HepG2 (cell line): Measurements from ENCODE around the gene ORM1. TPM values are rescaled to one million over a fixed set of nuclear protein-coding genes. Genes with fewer than 3 reads are reported as not detected.
A peak's percentile ranks its signal among the peaks of the same experiment; 100 is the strongest.

ENCODE experiments used
- ATAC-seq: fragments of 200-7000 bp; cut with Tn5 transposase; 3 replicates; pipeline ENCODE4 v1.9.1; 2020; ENCODE audit warnings: mild to moderate bottlenecking, moderate library complexity
- BruUV-seq: library from RNA; stranded (reverse); fragments of 400-500 nt; replicated peaks from 2 replicates; lab custom pipeline; 2021; lab: Mats Ljungman, UMichigan
- CTCF ChIA-PET: fragments of 300-600 bp; formaldehyde crosslinking; extraction: SDS; loops from one replicate; lab custom pipeline; 2021; ENCODE audit warnings: low total read pairs, inconsistent platforms, low intra/inter-chr PET ratio; lab: Yijun Ruan, JAX
- POLR2A ChIA-PET: fragments of 350-600 bp; sonication (Branson Sonifier 250); formaldehyde crosslinking; loops from one replicate; lab custom pipeline; 2020; ENCODE audit warnings: antibody characterized with exemption, inconsistent platforms; lab: Yijun Ruan, JAX
- DNase-seq: peaks from one replicate; pipeline ENCODE4 v3.0.0-alpha.2; 2015; ENCODE audit warnings: low spot score
- FAIRE-seq: peaks from 3 replicates; lab custom pipeline; 2011; peaks lifted over from hg19 to GRCh38; lab: Jason Lieb, UNC
- H2AFZ ChIP-seq: one replicate; pipeline ENCODE4 v1.6.1; 2011; ENCODE audit warnings: low read length, inconsistent platforms
- H3K27ac ChIP-seq: fragments of 300-600 bp; 3 replicates; pipeline ENCODE4 v1.8.0; 2011; ENCODE audit warnings: mixed run types, mild to moderate bottlenecking, mixed read lengths, low read length, inconsistent platforms; ENCODE audit not compliant: insufficient read depth; ENCODE audit errors: extremely low read length
- H3K27me3 ChIP-seq, 2 experiments: fragments of 200-600 bp in 1 of 2; 2 replicates in 1 of 2; 3 replicates in 1 of 2; pipeline versions ENCODE4 v1.6.0 to v1.8.0; 2011; ENCODE audit warnings: low read length in 2 of 2, mild to moderate bottlenecking in 2 of 2, moderate library complexity in 2 of 2, inconsistent platforms in 1 of 2; ENCODE audit not compliant: insufficient read depth in 2 of 2, control insufficient read depth in 1 of 2
- H3K36me3 ChIP-seq, 2 experiments: fragments of 200-600 bp in 1 of 2; replicated peaks in 1 of 2; 2 replicates in 1 of 2; 3 replicates in 1 of 2; pipeline versions ENCODE4 v1.5.1 to v1.8.0; 2011; ENCODE audit warnings: low read length in 2 of 2, inconsistent platforms in 1 of 2; ENCODE audit not compliant: insufficient read depth in 2 of 2, control insufficient read depth in 1 of 2
- H3K4me1 ChIP-seq: 2 replicates; pipeline ENCODE4 v1.5.1; 2012; ENCODE audit warnings: low read length, inconsistent platforms; ENCODE audit not compliant: insufficient read depth
- H3K4me2 ChIP-seq: 2 replicates; pipeline ENCODE4 v1.6.0; 2011; ENCODE audit warnings: low read depth, low read length, inconsistent platforms
- H3K4me3 ChIP-seq, 3 experiments: fragments of 200-600 bp in 1 of 3; sonication (generic), shearing (Covaris generic) in 1 of 3; replicated peaks in 1 of 3; 2 replicates each; pipeline ENCODE4 v1.5.1; 2011 to 2016; ENCODE audit warnings: low read length in 3 of 3, inconsistent platforms in 2 of 3, low read depth in 2 of 3, mild to moderate bottlenecking in 2 of 3, control low read depth in 1 of 3, mixed read lengths in 1 of 3; ENCODE audit not compliant: insufficient read depth in 1 of 3
- H3K79me2 ChIP-seq: one replicate; pipeline ENCODE4 v1.6.1; 2011; ENCODE audit warnings: low read length, inconsistent platforms; ENCODE audit not compliant: insufficient read depth
- H3K9ac ChIP-seq: 2 replicates; pipeline ENCODE4 v1.6.0; 2011; ENCODE audit warnings: mild to moderate bottlenecking, low read depth, low read length, inconsistent platforms; ENCODE audit not compliant: insufficient read depth
- H3K9me3 ChIP-seq: 2 replicates; pipeline ENCODE4 v1.5.1; 2012; ENCODE audit warnings: mild to moderate bottlenecking, low read length
- H4K20me1 ChIP-seq: 2 replicates; pipeline ENCODE4 v1.6.0; 2011; ENCODE audit warnings: inconsistent platforms, mild to moderate bottlenecking, low read length, moderate library complexity; ENCODE audit not compliant: insufficient read depth
- AGO2 ChIP-seq: fragments of 200-400 bp; formaldehyde crosslinking; optimal IDR thresholded peaks from 2 replicates; pipeline ENCODE3; 2017; ENCODE audit warnings: mild to moderate bottlenecking, low read depth, low read length, moderate library complexity
- CBX5 ChIP-seq: sonication (generic); formaldehyde crosslinking; IDR thresholded peaks from 2 replicates; pipeline ENCODE4 v1.4.0; 2020; ENCODE audit warnings: missing genetic modification reagents, borderline replicate concordance
- EP300 ChIP-seq, 3 experiments: sonication (generic) in 1 of 3; formaldehyde crosslinking in 1 of 3; IDR thresholded peaks; 2 replicates each; pipeline versions ENCODE4 v1.5.1 to v1.6.1; 2011 to 2020; ENCODE audit warnings: low read depth in 2 of 3, low read length in 2 of 3, borderline replicate concordance in 1 of 3, improper control_type of control experiment in 1 of 3, mild to moderate bottlenecking in 1 of 3, missing genetic modification reagents in 1 of 3, moderate library complexity in 1 of 3
- FOXJ3 ChIP-seq: sonication (generic); formaldehyde crosslinking; IDR thresholded peaks from 2 replicates; pipeline ENCODE4 v1.4.0; 2020; ENCODE audit warnings: missing genetic modification reagents, mild to moderate bottlenecking, borderline replicate concordance
- KIAA2018 ChIP-seq: sonication (generic); formaldehyde crosslinking; IDR thresholded peaks from 2 replicates; pipeline ENCODE4 v1.5.0; 2020; ENCODE audit warnings: mild to moderate bottlenecking, missing genetic modification reagents, borderline replicate concordance
- NCOR1 ChIP-seq: fragments of 200-600 bp; sonication (generic); IDR thresholded peaks from 2 replicates; pipeline ENCODE4 v1.7.0; 2017; ENCODE audit warnings: antibody characterized with exemption, low read length, borderline replicate concordance
- SALL1 ChIP-seq: sonication (generic); formaldehyde crosslinking; IDR thresholded peaks from 2 replicates; pipeline ENCODE4 v1.8.0; 2022; ENCODE audit warnings: mild to moderate bottlenecking, missing genetic modification reagents
- SATB2 ChIP-seq: sonication (generic); formaldehyde crosslinking; IDR thresholded peaks from 2 replicates; pipeline ENCODE4 v1.5.0; 2020; ENCODE audit warnings: missing genetic modification reagents
- ZKSCAN5 ChIP-seq: sonication (generic); formaldehyde crosslinking; IDR thresholded peaks from 2 replicates; pipeline ENCODE4 v1.5.1; 2020; ENCODE audit warnings: mild to moderate bottlenecking, missing genetic modification reagents
- ZNF550 ChIP-seq: sonication (generic); formaldehyde crosslinking; IDR thresholded peaks from 2 replicates; pipeline ENCODE4 v1.4.0; 2020; ENCODE audit warnings: mild to moderate bottlenecking, missing genetic modification reagents, borderline replicate concordance
- ZSCAN22 ChIP-seq: sonication (generic); formaldehyde crosslinking; IDR thresholded peaks from 2 replicates; pipeline ENCODE4 v1.4.0; 2020; ENCODE audit warnings: mild to moderate bottlenecking, missing genetic modification reagents
- WGBS: methylation state at CpG from one replicate; pipeline ENCODE4 v1.1.6; 2017; ENCODE audit warnings: low lambda C conversion rate; 5-methylcytosine and 5-hydroxymethylcytosine counted together
- in situ Hi-C: cut with HindIII; loops from 2 replicates; pipeline ENCODE4 v1.10.0; 2017; ENCODE audit warnings: low pct_unique_long_range_greater_than_20kb; ENCODE audit not compliant: extremely low pct_ligation_motif_present
- intact Hi-C: fragments of 100-400 bp; cut with micrococcal nuclease; formaldehyde crosslinking; loops from one replicate; pipeline ENCODE4 v1.10.0; 2022; ENCODE audit not compliant: unreplicated experiment
- polyA plus RNA-seq, 8 experiments: library from polyadenylated mRNA; depleted of rRNA in 3 of 8; stranded (reverse) in 7 of 8; unstranded in 1 of 8; fragments of >200 nt; fragmentation: Illumina TruSeq in 4 of 8; extraction: Trizol in 4 of 8; gene quantifications; 2 replicates each; pipeline versions ENCODE4 v1.2.1 to v1.2.3, GENCODE V29; 2011 to 2016; ENCODE audit warnings: low read depth in 4 of 8, missing spikeins in 1 of 8, mixed read lengths in 1 of 8; ENCODE audit not compliant: insufficient read depth in 1 of 8
- total RNA-seq, 5 experiments: library from RNA; depleted of rRNA; stranded (reverse); fragments of >200 nt; fragmentation: Illumina TruSeq; extraction: Trizol; gene quantifications; 2 replicates each; pipeline ENCODE4 v1.2.3, GENCODE V29; 2016; ENCODE audit warnings: low read depth in 1 of 5

The ORM1 gene
- total and polyA plus RNA-seq, 2 of the 13 experiments (the other 11 are each of a cell fraction or from before 2014, with no cell fraction given), result 699 to 1,180 TPM

DNA sequence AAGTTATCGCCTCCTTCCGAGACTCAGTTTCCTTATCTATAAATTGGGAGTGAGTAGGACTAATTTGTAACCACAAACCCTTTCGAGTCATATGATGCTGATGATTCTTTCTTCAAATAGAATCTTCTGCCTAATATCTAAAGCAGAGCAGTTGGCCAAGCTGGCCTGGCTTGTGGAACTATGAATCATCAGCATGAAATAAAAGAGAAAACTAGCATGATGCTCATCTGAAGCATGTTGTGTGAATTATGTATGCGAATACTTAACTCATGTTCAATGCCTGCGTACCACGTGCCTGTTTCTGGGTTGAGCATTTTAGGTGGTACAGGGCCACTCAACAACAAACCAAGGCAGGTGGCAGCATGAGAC lies 15.0 kb upstream of the ORM1 start (continued):
- TF ChIP-seq KIAA2018 (CRISPR knock-in tag) (no peak), ZKSCAN5 (no peak)

DNA sequence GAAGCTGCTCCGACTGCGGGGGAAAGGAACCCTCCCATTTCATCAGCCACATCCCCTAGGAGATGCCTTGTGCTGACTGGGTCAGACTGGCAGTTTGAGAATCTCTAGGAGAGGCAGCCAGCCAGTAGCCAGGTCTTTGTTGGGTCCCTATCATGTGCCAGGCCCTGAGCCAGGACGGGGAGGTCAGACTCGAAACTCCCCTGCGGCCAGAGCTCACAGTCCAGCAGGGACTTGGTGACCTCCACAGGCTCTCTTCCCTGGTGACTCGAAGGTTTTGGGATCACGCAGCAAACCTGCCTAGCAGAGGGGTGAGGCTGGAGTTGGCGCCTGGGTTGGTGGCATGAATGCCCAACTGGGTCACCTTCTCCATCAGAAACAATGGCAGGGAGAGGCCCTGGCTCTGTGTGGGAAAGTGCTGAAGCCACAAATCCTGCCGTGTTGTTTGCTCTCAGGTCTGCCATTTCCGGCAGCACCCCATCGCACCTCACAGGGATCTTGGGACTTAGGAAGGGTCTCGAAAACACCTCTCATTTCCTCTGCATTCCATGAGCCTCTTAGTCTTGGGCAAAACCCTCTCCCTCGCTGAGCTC lies 14.4 kb upstream of the ORM1 start:
- Histone ChIP-seq H3K9ac (no peak overlapping the region), H3K4me2 (no peak overlapping the region), H3K79me2 (no peaks in the 10 kb centered on the region), H4K20me1 (no peaks in the 10 kb centered on the region), H3K4me1 (peaks cover 13% of the 10 kb centered on the region), H3K27ac (no peak overlapping the region), H3K9me3 (no peaks in the 10 kb centered on the region), H3K4me3 (no peak overlapping the region), H2AFZ (no peak overlapping the region), H3K36me3 (peaks cover 39 to 70% of the 10 kb centered on the region in 2 experiments), H3K27me3 (no peaks in the 10 kb centered on the region)
- no peak for DNase-seq
- 95% methylated on average over 8 of the region's 13 CpGs for WGBS
- CTCF ChIA-PET, result no interaction called here
- POLR2A ChIA-PET, result no interaction called here
- BruUV-seq, result no TSS peak
- no peak for FAIRE-seq
- in situ Hi-C loops, result no loop called here
- intact Hi-C loops, result no loop called here
- ATAC-seq, result no peak
- no peak for TF ChIP-seq ZNF550
- TF ChIP-seq EP300 (IDR thresholded peaks at IDR 0.05; ENCODE audit: low read depth in 2 of 2, low read length in 2 of 2), result no peak
- TF ChIP-seq EP300 (CRISPR knock-in tag; IDR thresholded peaks at IDR 0.05; ENCODE audit: borderline replicate concordance), result no peak
- peak; percentile 36 for TF ChIP-seq AGO2
- no peak for TF ChIP-seq NCOR1
- no peak for TF ChIP-seq SATB2 (CRISPR knock-in tag)
- no peak for TF ChIP-seq ZSCAN22
- TF ChIP-seq FOXJ3 (CRISPR knock-in tag), result no peak
- no peak for TF ChIP-seq CBX5
- TF ChIP-seq SALL1 (CRISPR knock-in tag), result no peak
